ENCODE data around the gene NUDT1. TPM values are rescaled to one million over a fixed set of nuclear protein-coding genes. Genes with fewer than 3 reads are reported as not detected.

NUDT1 gene
- total and polyA plus RNA-seq, 2 experiments from 2014 or later = 9.6 to 16.3 TPM

- Histone ChIP-seq H3K4me2 (no peak overlapping the region), H3K27ac (no peak overlapping the region), H3K9me3 (ENCODE audit: low read depth) (no peaks in the 10 kb centered on the region), H3K4me1 (ENCODE audit: insufficient read depth) (no peaks in the 10 kb centered on the region), H3K36me3 (replicated peaks; ENCODE audit: insufficient read depth, low read depth) (no peaks in the 10 kb centered on the region), H3K4me3 (no peak overlapping the region), H3K27me3 (no peaks in the 10 kb centered on the region), H4K20me1 (ENCODE audit: insufficient read depth, poor library complexity, severe bottlenecking) (no peaks in the 10 kb centered on the region), H2AFZ (no peak overlapping the region), H3K79me2 (no peaks in the 10 kb centered on the region), H3K9me2 (replicated peaks; ENCODE audit: insufficient read depth) (no peaks in the 10 kb centered on the region)
- 88% methylated on average over 10 of the region's 10 CpGs for WGBS (ENCODE audit: low lambda C conversion rate, missing lambda C conversion rate)
- no peak for DNase-seq (ENCODE audit: low spot score)
- no peak for TF ChIP-seq CTCF (IDR thresholded peaks at IDR 0.05; ENCODE audit: poor library complexity)
- TF ChIP-seq EZH2phosphoT487 (IDR thresholded peaks at IDR 0.05; ENCODE audit: low read depth, severe bottlenecking, unreplicated experiment) = no peak
- TF ChIP-seq EZH2 (IDR thresholded peaks at IDR 0.05; ENCODE audit: borderline replicate concordance) = no peak
Observed at GRCh38 chr7:2217206-2217605, 24.8 kb upstream of the NUDT1 start.

- H2AFZ ChIP-seq = no peak overlapping the region
- H3K9me2 ChIP-seq (replicated peaks; ENCODE audit: insufficient read depth) = no peaks in the 10 kb centered on the region
- TF ChIP-seq EZH2phosphoT487 (IDR thresholded peaks at IDR 0.05; ENCODE audit: low read depth, severe bottlenecking, unreplicated experiment) (no peak), CTCF (IDR thresholded peaks at IDR 0.05; ENCODE audit: poor library complexity) (no peak), EZH2 (IDR thresholded peaks at IDR 0.05; ENCODE audit: borderline replicate concordance) (no peak)
- H3K4me1 ChIP-seq (ENCODE audit: insufficient read depth) = no peaks in the 10 kb centered on the region
- no peak overlapping the region for H3K4me2 ChIP-seq
- H3K9me3 ChIP-seq (ENCODE audit: low read depth) = no peaks in the 10 kb centered on the region
- WGBS (ENCODE audit: low lambda C conversion rate, missing lambda C conversion rate) = 93% methylated on average over 15 of the region's 19 CpGs
- H3K36me3 ChIP-seq (replicated peaks; ENCODE audit: insufficient read depth, low read depth) = no peaks in the 10 kb centered on the region
- no peaks in the 10 kb centered on the region for H4K20me1 ChIP-seq (ENCODE audit: insufficient read depth, poor library complexity, severe bottlenecking)
- DNase-seq (ENCODE audit: low spot score) = no peak
- no peak overlapping the region for H3K27ac ChIP-seq
- no peaks in the 10 kb centered on the region for H3K79me2 ChIP-seq
- H3K27me3 ChIP-seq = no peaks in the 10 kb centered on the region
- no peak overlapping the region for H3K4me3 ChIP-seq
Observed at GRCh38 chr7:2217716-2218443, 24.1 kb upstream of the NUDT1 start.

GRCh38 chr7:2218444-2218785, 23.6 kb upstream of the NUDT1 start:
- Histone ChIP-seq H3K27me3 (no peaks in the 10 kb centered on the region), H3K27ac (no peak overlapping the region), H3K36me3 (replicated peaks; ENCODE audit: insufficient read depth, low read depth) (no peaks in the 10 kb centered on the region), H3K9me3 (ENCODE audit: low read depth) (no peaks in the 10 kb centered on the region), H4K20me1 (ENCODE audit: insufficient read depth, poor library complexity, severe bottlenecking) (no peaks in the 10 kb centered on the region), H2AFZ (no peak overlapping the region), H3K4me1 (ENCODE audit: insufficient read depth) (no peaks in the 10 kb centered on the region), H3K9me2 (replicated peaks; ENCODE audit: insufficient read depth) (no peaks in the 10 kb centered on the region), H3K79me2 (no peaks in the 10 kb centered on the region), H3K4me3 (no peak overlapping the region), H3K4me2 (no peak overlapping the region)
- TF ChIP-seq CTCF (IDR thresholded peaks at IDR 0.05; ENCODE audit: poor library complexity) (no peak), EZH2 (IDR thresholded peaks at IDR 0.05; ENCODE audit: borderline replicate concordance) (no peak), EZH2phosphoT487 (IDR thresholded peaks at IDR 0.05; ENCODE audit: low read depth, severe bottlenecking, unreplicated experiment) (no peak)
- DNase-seq (ENCODE audit: low spot score) = no peak
- 93% methylated on average over 9 of the region's 9 CpGs for WGBS (ENCODE audit: low lambda C conversion rate, missing lambda C conversion rate)

Data from hepatocyte (in vitro differentiated cells).